Activated naive CD8-positive, alpha-beta T cell treated with anti-CD3 and anti-CD28 coated beads for 36 hours (primary cell): ENCODE measurements around the gene TRIM23. TPM values are rescaled to one million over a fixed set of nuclear protein-coding genes. Genes with fewer than 3 reads are reported as not detected.
"Not testable (repeated sequence)": the region's sequence is repeated elsewhere in the genome, so short reads cannot be mapped to it uniquely, and the experiment has no call there.

Experiments
- DNase-seq: peaks from one replicate; pipeline ENCODE4 v3.0.0; 2021
- H3K27ac Mint-ChIP-seq: one replicate; pipeline ENCODE4 v1.8.0; 2022; ENCODE audit warnings: mild to moderate bottlenecking, moderate library complexity, mixed read lengths
- H3K27me3 Mint-ChIP-seq: one replicate; pipeline ENCODE4 v1.8.0; 2022; ENCODE audit warnings: mild to moderate bottlenecking, mixed read lengths
- H3K36me3 Mint-ChIP-seq: one replicate; pipeline ENCODE4 v1.8.0; 2021; ENCODE audit warnings: mild to moderate bottlenecking, mixed read lengths
- H3K4me1 Mint-ChIP-seq: one replicate; pipeline ENCODE4 v1.8.0; 2021; ENCODE audit warnings: mixed read lengths
- H3K4me3 Mint-ChIP-seq: one replicate; pipeline ENCODE4 v1.8.0; 2022; ENCODE audit warnings: mild to moderate bottlenecking, moderate library complexity, mixed read lengths
- H3K9me3 Mint-ChIP-seq: one replicate; pipeline ENCODE4 v1.8.0; 2022; ENCODE audit warnings: mixed read lengths
- total RNA-seq, 2 experiments: library from RNA; stranded (reverse); gene quantifications; one replicate each; pipeline ENCODE4 v1.2.3, GENCODE V29; 2021

TRIM23 gene
- total RNA-seq, 2 experiments from 2014 or later = 6.8 to 7.1 TPM

- no peak overlapping the region for H3K4me3 Mint-ChIP-seq
- H3K27me3 Mint-ChIP-seq = no peaks in the 10 kb centered on the region
- H3K36me3 Mint-ChIP-seq = peaks cover 19% of the 10 kb centered on the region
- no peak overlapping the region for H3K27ac Mint-ChIP-seq
- no peaks in the 10 kb centered on the region for H3K9me3 Mint-ChIP-seq
- DNase-seq = no peak
- peaks cover 16% of the 10 kb centered on the region for H3K4me1 Mint-ChIP-seq
Observed at GRCh38 chr5:65612298-65612907, 11.7 kb downstream of the TRIM23 start.

GRCh38 chr5:65611524-65611923 lies 12.6 kb downstream of the TRIM23 start:
- H3K27ac Mint-ChIP-seq = no peak overlapping the region
- H3K4me3 Mint-ChIP-seq = no peak overlapping the region
- H3K9me3 Mint-ChIP-seq = no peaks in the 10 kb centered on the region
- H3K4me1 Mint-ChIP-seq = peaks cover 16% of the 10 kb centered on the region
- peaks cover 22% of the 10 kb centered on the region for H3K36me3 Mint-ChIP-seq
- DNase-seq = no peak
- no peaks in the 10 kb centered on the region for H3K27me3 Mint-ChIP-seq

GRCh38 chr5:65601761-65602160 lies 22.4 kb downstream of the TRIM23 start:
- not testable (repeated sequence) for H3K4me1 Mint-ChIP-seq, H3K4me3 Mint-ChIP-seq, H3K9me3 Mint-ChIP-seq, H3K27ac Mint-ChIP-seq, DNase-seq, H3K27me3 Mint-ChIP-seq
- H3K36me3 Mint-ChIP-seq = peaks cover 38% of the 10 kb centered on the region

GRCh38 chr5:65588694-65589093 lies 35.4 kb downstream of the TRIM23 start:
- Mint-ChIP-seq H3K36me3 (peaks cover 5% of the 10 kb centered on the region), H3K4me1 (no peaks in the 10 kb centered on the region), H3K9me3 (no peaks in the 10 kb centered on the region), H3K4me3 (no peak overlapping the region), H3K27ac (no peak overlapping the region), H3K27me3 (no peaks in the 10 kb centered on the region)
- no peak for DNase-seq

- no peak overlapping the region for H3K4me3 Mint-ChIP-seq
- peaks cover 25% of the 10 kb centered on the region for H3K4me1 Mint-ChIP-seq
- no peaks in the 10 kb centered on the region for H3K27me3 Mint-ChIP-seq
- peak overlapping the region; percentile 54 for H3K27ac Mint-ChIP-seq
- no peaks in the 10 kb centered on the region for H3K9me3 Mint-ChIP-seq
- DNase-seq = no peak
- peaks cover 27% of the 10 kb centered on the region for H3K36me3 Mint-ChIP-seq
Observed at GRCh38 chr5:65577141-65577540, 47.0 kb downstream of the TRIM23 start.

GRCh38 chr5:65570598-65571226 lies 53.4 kb downstream of the TRIM23 start:
- H3K27me3 Mint-ChIP-seq = no peaks in the 10 kb centered on the region
- DNase-seq = no peak
- no peaks in the 10 kb centered on the region for H3K9me3 Mint-ChIP-seq
- H3K4me1 Mint-ChIP-seq = peaks cover 43% of the 10 kb centered on the region
- peaks cover 15% of the 10 kb centered on the region for H3K36me3 Mint-ChIP-seq
- H3K27ac Mint-ChIP-seq = no peak overlapping the region
- no peak overlapping the region for H3K4me3 Mint-ChIP-seq

GRCh38 chr5:65566505-65566904 lies 57.6 kb downstream of the TRIM23 start:
- Mint-ChIP-seq H3K27ac (peak overlapping the region; percentile 77), H3K4me1 (peaks cover 46% of the 10 kb centered on the region), H3K4me3 (no peak overlapping the region), H3K36me3 (peaks cover 18% of the 10 kb centered on the region), H3K9me3 (no peaks in the 10 kb centered on the region), H3K27me3 (no peaks in the 10 kb centered on the region)
- no peak for DNase-seq

GRCh38 chr5:65563777-65564176 lies 60.4 kb downstream of the TRIM23 start:
- peaks cover 52% of the 10 kb centered on the region for H3K4me1 Mint-ChIP-seq
- H3K4me3 Mint-ChIP-seq = peak overlapping the region; percentile 96
- H3K27ac Mint-ChIP-seq = peak overlapping the region; percentile 94
- DNase-seq = no peak
- no peaks in the 10 kb centered on the region for H3K9me3 Mint-ChIP-seq
- no peaks in the 10 kb centered on the region for H3K27me3 Mint-ChIP-seq
- peaks cover 28% of the 10 kb centered on the region for H3K36me3 Mint-ChIP-seq

GRCh38 chr5:65562731-65563701 lies 61.1 kb downstream of the TRIM23 start, which contains the start of the genes CENPK and PPWD1:
TSS of gene CENPK (minus strand) at chr5:65563168. CDS start at chr5:65554907, 8,261 bp downstream.
TSS of gene PPWD1 (plus strand) at chr5:65563296. CDS start at chr5:65563311, 15 bp downstream.
- Mint-ChIP-seq H3K36me3 (peaks cover 29% of the 10 kb centered on the region), H3K4me1 (peaks cover 48% of the 10 kb centered on the region), H3K27ac (peak within 1 kb of the TSS; percentile 94), H3K9me3 (no peaks in the 10 kb centered on the region), H3K27me3 (no peaks in the 10 kb centered on the region), H3K4me3 (peak within 1 kb of the TSS; percentile 96)
- peak; percentile 95 for DNase-seq

GRCh38 chr5:65556718-65557117 lies 67.4 kb downstream of the TRIM23 start:
- no peaks in the 10 kb centered on the region for H3K27me3 Mint-ChIP-seq
- peaks cover 34% of the 10 kb centered on the region for H3K36me3 Mint-ChIP-seq
- no peak overlapping the region for H3K4me3 Mint-ChIP-seq
- no peaks in the 10 kb centered on the region for H3K9me3 Mint-ChIP-seq
- DNase-seq = no peak
- peak overlapping the region; percentile 8 for H3K27ac Mint-ChIP-seq
- peaks cover 26% of the 10 kb centered on the region for H3K4me1 Mint-ChIP-seq

GRCh38 chr5:65556181-65556580 lies 68.0 kb downstream of the TRIM23 start:
- Mint-ChIP-seq H3K27ac (no peak overlapping the region), H3K9me3 (no peaks in the 10 kb centered on the region), H3K4me1 (peaks cover 21% of the 10 kb centered on the region), H3K27me3 (no peaks in the 10 kb centered on the region), H3K36me3 (peaks cover 30% of the 10 kb centered on the region), H3K4me3 (no peak overlapping the region)
- DNase-seq = no peak

- H3K36me3 Mint-ChIP-seq = peaks cover 35% of the 10 kb centered on the region
- DNase-seq = no peak
- H3K4me3 Mint-ChIP-seq = no peak overlapping the region
- no peaks in the 10 kb centered on the region for H3K27me3 Mint-ChIP-seq
- no peaks in the 10 kb centered on the region for H3K9me3 Mint-ChIP-seq
- no peak overlapping the region for H3K27ac Mint-ChIP-seq
- H3K4me1 Mint-ChIP-seq = peaks cover 18% of the 10 kb centered on the region
Observed at GRCh38 chr5:65555287-65555686, 68.8 kb downstream of the TRIM23 start.

GRCh38 chr5:65553941-65554340 lies 70.2 kb downstream of the TRIM23 start:
- peaks cover 12% of the 10 kb centered on the region for H3K4me1 Mint-ChIP-seq
- H3K36me3 Mint-ChIP-seq = peaks cover 38% of the 10 kb centered on the region
- no peak for DNase-seq
- no peak overlapping the region for H3K27ac Mint-ChIP-seq
- H3K9me3 Mint-ChIP-seq = no peaks in the 10 kb centered on the region
- no peaks in the 10 kb centered on the region for H3K27me3 Mint-ChIP-seq
- H3K4me3 Mint-ChIP-seq = no peak overlapping the region

GRCh38 chr5:65548281-65548680 lies 75.9 kb downstream of the TRIM23 start:
- Mint-ChIP-seq H3K27ac (no peak overlapping the region), H3K9me3 (no peaks in the 10 kb centered on the region), H3K4me3 (no peak overlapping the region), H3K36me3 (peaks cover 55% of the 10 kb centered on the region), H3K4me1 (peaks cover 8% of the 10 kb centered on the region), H3K27me3 (no peaks in the 10 kb centered on the region)
- no peak for DNase-seq

GRCh38 chr5:65546141-65546540 lies 78.0 kb downstream of the TRIM23 start:
- Mint-ChIP-seq H3K36me3 (peaks cover 64% of the 10 kb centered on the region), H3K27me3 (no peaks in the 10 kb centered on the region), H3K27ac (no peak overlapping the region), H3K4me3 (no peak overlapping the region), H3K4me1 (peaks cover 5% of the 10 kb centered on the region), H3K9me3 (no peaks in the 10 kb centered on the region)
- DNase-seq = no peak
